ENCODE measurements around the gene PIN4.
"Not testable (repeated sequence)": the region's sequence is repeated elsewhere in the genome, so short reads cannot be mapped to it uniquely, and the experiment has no call there.

PIN4 gene

GRCh38 chrX:72202792-72203401 lies 21.3 kb downstream of the PIN4 start:
- DNase-seq = no peak

- DNase-seq = no peak
These were observed 21.9 kb downstream of the PIN4 start for GRCh38 chrX:72203421-72203820.

GRCh38 chrX:72205706-72206105 lies 24.1 kb downstream of the PIN4 start:
- DNase-seq = no peak

GRCh38 chrX:72207366-72207765 lies 25.8 kb downstream of the PIN4 start:
- no peak for DNase-seq

- DNase-seq = no peak
These were observed 26.7 kb downstream of the PIN4 start for GRCh38 chrX:72208126-72208800.

- no peak for DNase-seq
These were observed 35.4 kb downstream of the PIN4 start for GRCh38 chrX:72216973-72217372.

GRCh38 chrX:72220375-72220774 lies 38.8 kb downstream of the PIN4 start:
- DNase-seq = not testable (repeated sequence)

GRCh38 chrX:72230290-72230689 lies 48.7 kb downstream of the PIN4 start:
- no peak for DNase-seq

GRCh38 chrX:72236841-72237240 lies 55.3 kb downstream of the PIN4 start:
- DNase-seq = no peak

GRCh38 chrX:72238183-72238582 lies 56.6 kb downstream of the PIN4 start:
- no peak for DNase-seq

GRCh38 chrX:72238721-72239475 lies 57.3 kb downstream of the PIN4 start, which contains the start of gene ERCC6L:
Gene ERCC6L (minus strand): TSS chrX:72239027. CDS start chrX:72238911, 116 bp downstream.
- DNase-seq = peak; percentile 38

- no peak for DNase-seq
These were observed 59.4 kb downstream of the PIN4 start for GRCh38 chrX:72240976-72241375.

- no peak for DNase-seq
These were observed 61.9 kb downstream of the PIN4 start for GRCh38 chrX:72243472-72243871.

- DNase-seq = no peak
These were observed 64.0 kb downstream of the PIN4 start for GRCh38 chrX:72245461-72246089.

GRCh38 chrX:72247206-72247942 lies 65.8 kb downstream of the PIN4 start:
- DNase-seq = no peak
